Upper lobe of left lung (tissue), 4 donors: ENCODE measurements around the gene CST7.

Experiments
- CTCF ChIP-seq, 6 experiments: fragments of 450-650 bp in 4 of 6; fragments of 200-600 bp in 2 of 6; sonication (generic) in 2 of 6; IDR thresholded peaks; one replicate each; pipeline ENCODE4 v1.5.1; 2016 to 2019; ENCODE audit warnings: antibody characterized with exemption in 6 of 6
- EP300 ChIP-seq, 4 donors: sonication (generic); formaldehyde crosslinking; IDR thresholded peaks; one replicate each; pipeline ENCODE4 v1.5.1; 2017; ENCODE audit warnings: antibody characterized with exemption in 4 of 4, control low read depth in 2 of 4
- POLR2A ChIP-seq, 4 donors: fragments of 450-650 bp; IDR thresholded peaks; one replicate each; pipeline ENCODE4 v1.5.1; 2016 to 2017; ENCODE audit warnings: antibody characterized with exemption in 4 of 4, mild to moderate bottlenecking in 2 of 4
- POLR2AphosphoS5 ChIP-seq, 2 donors: sonication (generic); formaldehyde crosslinking; IDR thresholded peaks; one replicate each; pipeline ENCODE4 v1.5.1; 2017; ENCODE audit warnings: antibody characterized with exemption in 2 of 2

DNA sequence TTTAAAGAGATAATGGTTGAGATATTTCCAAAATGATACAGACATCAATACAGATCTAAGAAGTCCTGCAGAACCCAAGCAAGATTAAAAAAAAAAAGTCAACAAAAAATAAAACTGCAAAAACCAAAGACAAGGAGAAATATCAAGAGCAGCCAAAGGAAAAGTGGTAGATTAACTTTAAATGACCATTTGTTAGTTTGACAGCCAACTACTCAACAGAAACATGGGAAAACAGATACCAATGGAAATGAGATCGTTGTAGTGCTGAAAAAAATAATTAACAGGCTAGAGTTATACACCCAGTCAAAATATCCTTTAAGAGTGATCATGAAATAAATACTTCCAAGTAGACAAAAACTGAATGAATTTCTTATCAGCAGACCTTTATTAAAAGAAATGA, 53.9 kb downstream of the CST7 start:
- TF ChIP-seq CTCF (IDR thresholded peaks at IDR 0.05) (no peak), POLR2AphosphoS5 (IDR thresholded peaks at IDR 0.05) (no peak), EP300 (IDR thresholded peaks at IDR 0.05) (no peak), POLR2A (IDR thresholded peaks at IDR 0.05) (no peak)
